H1 (cell line): ENCODE results near the gene PLEKHG4. TPM values are rescaled to one million over a fixed set of nuclear protein-coding genes. Genes with fewer than 3 reads are reported as not detected.

ENCODE experiments used
- ASH2L ChIP-seq: fragments of 200-600, 300-600 bp; sonication (generic); IDR thresholded peaks from one replicate; pipeline ENCODE4 v1.7.1; 2017; ENCODE audit warnings: low read length
- BRCA1 ChIP-seq: IDR thresholded peaks from 2 replicates; pipeline ENCODE4 v1.6.1; 2012; ENCODE audit warnings: low read depth, low read length, improper control_type of control experiment
- CHD2 ChIP-seq: IDR thresholded peaks from 2 replicates; pipeline ENCODE4 v1.6.1; 2012; ENCODE audit warnings: low read length, improper control_type of control experiment
- CREB1 ChIP-seq: IDR thresholded peaks from 2 replicates; pipeline ENCODE4 v1.6.1; 2012; ENCODE audit warnings: inconsistent platforms
- GABPA ChIP-seq: IDR thresholded peaks from 2 replicates; pipeline ENCODE4 v1.6.1; 2011; ENCODE audit warnings: mild to moderate bottlenecking, low read length, moderate library complexity, borderline replicate concordance; ENCODE audit not compliant: insufficient read depth
- JUND ChIP-seq: IDR thresholded peaks from 2 replicates; pipeline ENCODE4 v1.6.1; 2011; ENCODE audit warnings: mild to moderate bottlenecking, improper control_type of control experiment, low read length
- KDM4A ChIP-seq: IDR thresholded peaks from one replicate; pipeline ENCODE4 v1.7.1; 2012; ENCODE audit warnings: low read depth, mild to moderate bottlenecking, moderate library complexity, low read length, inconsistent platforms; ENCODE audit not compliant: severe bottlenecking
- PHF8 ChIP-seq: fragments of 200-600 bp; sonication (generic); conservative IDR thresholded peaks from 2 replicates; pipeline ENCODE4 v1.7.1; 2012; ENCODE audit warnings: low read depth, mild to moderate bottlenecking, inconsistent platforms, low read length, moderate library complexity
- RBBP5 ChIP-seq: IDR thresholded peaks from 2 replicates; pipeline ENCODE4 v1.7.1; 2012; ENCODE audit warnings: low read depth, mild to moderate bottlenecking, inconsistent platforms, low read length, moderate library complexity, borderline replicate concordance
- SIN3A ChIP-seq, 2 experiments: IDR thresholded peaks in 1 of 2; conservative IDR thresholded peaks in 1 of 2; 2 replicates each; pipeline ENCODE4 v1.6.1; 2011 to 2012; ENCODE audit warnings: low read length in 2 of 2, improper control_type of control experiment in 1 of 2, low read depth in 1 of 2, mild to moderate bottlenecking in 1 of 2
- SP1 ChIP-seq: IDR thresholded peaks from 2 replicates; pipeline ENCODE4 v1.6.1; 2011; ENCODE audit warnings: low read depth, low read length
- SP2 ChIP-seq: IDR thresholded peaks from 2 replicates; pipeline ENCODE4 v1.6.1; 2012; ENCODE audit warnings: mild to moderate bottlenecking, low read length, inconsistent platforms
- SP4 ChIP-seq: IDR thresholded peaks from 2 replicates; pipeline ENCODE4 v1.6.1; 2012; ENCODE audit warnings: low read length, inconsistent platforms
- TCF12 ChIP-seq: IDR thresholded peaks from 2 replicates; pipeline ENCODE4 v1.6.1; 2011; ENCODE audit warnings: low read depth, mild to moderate bottlenecking, low read length
- polyA plus RNA-seq, 7 experiments: library from polyadenylated mRNA; depleted of rRNA in 3 of 7; stranded (reverse) in 5 of 7; unstranded in 2 of 7; fragments of >200 nt in 5 of 7; fragments of 200-250 nt in 2 of 7; gene quantifications; 1 replicate in 5 of 7; 2 replicates in 1 of 7; 4 replicates in 1 of 7; pipeline versions ENCODE4 v1.2.1 to v1.2.3, GENCODE V29; 2011 to 2013; ENCODE audit warnings: missing spikeins in 2 of 7, mixed read lengths in 2 of 7
- total RNA-seq: library from RNA; stranded (reverse); fragmentation: NEBNext Ultra II Directional; extraction: Animal tissue kit (Norgen Biotek cat#: 25700); gene quantifications from 2 replicates; pipeline ENCODE4 v1.2.1, GENCODE V29; 2021
- TF ChIP-seq, protein P1 (sequence below): IDR thresholded peaks from 2 replicates; pipeline ENCODE4 v1.6.1; 2012; ENCODE audit warnings: inconsistent platforms
- TF ChIP-seq, protein P2 (sequence below), 3 experiments: IDR thresholded peaks; 1 replicate in 2 of 3; 2 replicates in 1 of 3; pipeline versions ENCODE4 v1.5.1 to v1.6.1; 2011; ENCODE audit warnings: low read length in 3 of 3, mild to moderate bottlenecking in 3 of 3, inconsistent platforms in 2 of 3, low read depth in 1 of 3, moderate library complexity in 1 of 3; ENCODE audit not compliant: insufficient read depth in 1 of 3; ENCODE audit errors: control extremely low read depth in 1 of 3
- TF ChIP-seq, protein P3 (sequence below): IDR thresholded peaks from 2 replicates; pipeline ENCODE4 v1.6.1; 2012; ENCODE audit warnings: inconsistent platforms
- TF ChIP-seq, protein P4 (sequence below): IDR thresholded peaks from 2 replicates; pipeline ENCODE4 v1.6.1; 2011; ENCODE audit warnings: low read length, improper control_type of control experiment

Gene PLEKHG4
- total and polyA plus RNA-seq, 2 of the 8 experiments (the other 6 are each of a cell fraction or from before 2014, with no cell fraction given): 7.7 to 11.1 TPM

DNA sequence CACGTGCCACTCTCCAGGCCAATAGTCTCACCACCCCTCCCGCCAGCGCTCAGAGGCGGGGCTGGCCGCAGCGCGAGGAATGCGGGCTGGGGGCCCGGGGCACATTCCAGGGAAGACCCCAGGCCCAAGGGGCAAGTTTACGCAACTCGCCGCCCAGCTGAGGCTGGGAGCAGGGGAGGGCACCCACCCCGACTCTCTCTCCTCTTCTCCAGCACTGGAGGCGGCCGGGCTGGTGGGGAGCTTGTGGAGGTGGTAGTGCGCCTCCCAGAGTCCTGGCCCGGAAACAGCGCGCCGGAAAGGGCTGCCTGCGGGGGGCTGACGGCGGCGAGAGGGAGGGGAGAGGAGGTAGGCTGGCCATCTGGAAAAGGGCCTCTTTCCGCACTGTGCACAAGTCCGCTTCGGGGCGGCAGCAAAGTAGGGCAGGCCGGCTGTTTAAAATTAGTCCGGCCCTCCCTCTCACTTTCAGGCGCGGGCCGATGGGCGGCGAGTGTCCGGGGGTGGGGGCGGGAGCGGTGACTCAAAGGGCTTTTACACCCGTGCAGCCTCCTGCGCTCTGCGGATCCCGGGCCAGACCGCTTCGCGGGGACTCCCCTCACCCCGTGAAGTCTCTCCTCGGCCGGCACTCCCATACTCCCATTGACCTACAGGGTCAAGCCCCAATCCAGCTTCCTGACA, 33.1 kb upstream of the PLEKHG4 start (continued):
- TF ChIP-seq, protein P1, sequence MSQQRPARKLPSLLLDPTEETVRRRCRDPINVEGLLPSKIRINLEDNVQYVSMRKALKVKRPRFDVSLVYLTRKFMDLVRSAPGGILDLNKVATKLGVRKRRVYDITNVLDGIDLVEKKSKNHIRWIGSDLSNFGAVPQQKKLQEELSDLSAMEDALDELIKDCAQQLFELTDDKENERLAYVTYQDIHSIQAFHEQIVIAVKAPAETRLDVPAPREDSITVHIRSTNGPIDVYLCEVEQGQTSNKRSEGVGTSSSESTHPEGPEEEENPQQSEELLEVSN: peak; percentile 87
- no peak for TF ChIP-seq JUND
- TF ChIP-seq SIN3A (conservative IDR thresholded peaks at IDR 0.05 in 1 of 2, IDR thresholded peaks at IDR 0.05 in 1 of 2; ENCODE audit: low read depth in 1 of 2, low read length in 2 of 2): peak in 1 of 2 experiments; percentile 56; a peak in 1 of 4 replicates
- peak; percentile 41 for TF ChIP-seq KDM4A
- TF ChIP-seq, protein P2, sequence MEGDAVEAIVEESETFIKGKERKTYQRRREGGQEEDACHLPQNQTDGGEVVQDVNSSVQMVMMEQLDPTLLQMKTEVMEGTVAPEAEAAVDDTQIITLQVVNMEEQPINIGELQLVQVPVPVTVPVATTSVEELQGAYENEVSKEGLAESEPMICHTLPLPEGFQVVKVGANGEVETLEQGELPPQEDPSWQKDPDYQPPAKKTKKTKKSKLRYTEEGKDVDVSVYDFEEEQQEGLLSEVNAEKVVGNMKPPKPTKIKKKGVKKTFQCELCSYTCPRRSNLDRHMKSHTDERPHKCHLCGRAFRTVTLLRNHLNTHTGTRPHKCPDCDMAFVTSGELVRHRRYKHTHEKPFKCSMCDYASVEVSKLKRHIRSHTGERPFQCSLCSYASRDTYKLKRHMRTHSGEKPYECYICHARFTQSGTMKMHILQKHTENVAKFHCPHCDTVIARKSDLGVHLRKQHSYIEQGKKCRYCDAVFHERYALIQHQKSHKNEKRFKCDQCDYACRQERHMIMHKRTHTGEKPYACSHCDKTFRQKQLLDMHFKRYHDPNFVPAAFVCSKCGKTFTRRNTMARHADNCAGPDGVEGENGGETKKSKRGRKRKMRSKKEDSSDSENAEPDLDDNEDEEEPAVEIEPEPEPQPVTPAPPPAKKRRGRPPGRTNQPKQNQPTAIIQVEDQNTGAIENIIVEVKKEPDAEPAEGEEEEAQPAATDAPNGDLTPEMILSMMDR (IDR thresholded peaks at IDR 0.05; ENCODE audit: control extremely low read depth in 1 of 3, insufficient read depth in 1 of 3, low read depth in 1 of 3, low read length in 3 of 3): peak; percentile 47 to 61 (median 50)
- 0 out of 2 replicates have a peak, but pooled peaks have one; percentile 33 for TF ChIP-seq GABPA
- TF ChIP-seq PHF8: peak; percentile 76
- TF ChIP-seq BRCA1: no peak
- TF ChIP-seq, protein P3, sequence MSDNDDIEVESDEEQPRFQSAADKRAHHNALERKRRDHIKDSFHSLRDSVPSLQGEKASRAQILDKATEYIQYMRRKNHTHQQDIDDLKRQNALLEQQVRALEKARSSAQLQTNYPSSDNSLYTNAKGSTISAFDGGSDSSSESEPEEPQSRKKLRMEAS: peak; percentile 89
- peak; percentile 28; the same call in 1 of the 2 replicates for TF ChIP-seq SP1
- TF ChIP-seq CHD2: 0 out of 2 replicates have a peak, but pooled peaks have one; percentile 5
- TF ChIP-seq CREB1: 0 out of 2 replicates have a peak, but pooled peaks have one; percentile 13
- TF ChIP-seq RBBP5: peak; percentile 61; the same call in 1 of the 2 replicates
- TF ChIP-seq SP2: no peak
- no peak for TF ChIP-seq SP4
- 0 out of 2 replicates have a peak, but pooled peaks have one; percentile 4 for TF ChIP-seq TCF12
- TF ChIP-seq ASH2L: peak; percentile 53
- TF ChIP-seq, protein P4, sequence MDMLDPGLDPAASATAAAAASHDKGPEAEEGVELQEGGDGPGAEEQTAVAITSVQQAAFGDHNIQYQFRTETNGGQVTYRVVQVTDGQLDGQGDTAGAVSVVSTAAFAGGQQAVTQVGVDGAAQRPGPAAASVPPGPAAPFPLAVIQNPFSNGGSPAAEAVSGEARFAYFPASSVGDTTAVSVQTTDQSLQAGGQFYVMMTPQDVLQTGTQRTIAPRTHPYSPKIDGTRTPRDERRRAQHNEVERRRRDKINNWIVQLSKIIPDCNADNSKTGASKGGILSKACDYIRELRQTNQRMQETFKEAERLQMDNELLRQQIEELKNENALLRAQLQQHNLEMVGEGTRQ: no peak
- TF ChIP-seq, all 59 proteins: peak for 22
